SK-N-SH (cell line): ENCODE measurements around the gene MGAT4B.

Experiments
- CTCF ChIP-seq: fragments of 200-600 bp; sonication (generic); IDR thresholded peaks from 2 replicates; pipeline ENCODE4 v1.6.1; 2017; ENCODE audit warnings: antibody characterized with exemption, mild to moderate bottlenecking, moderate library complexity
- MAX ChIP-seq: IDR thresholded peaks from 2 replicates; pipeline ENCODE4 v1.4.0; 2012; ENCODE audit warnings: low read depth
- RCOR1 ChIP-seq: fragments of 150-350 bp; IDR thresholded peaks from 2 replicates; pipeline ENCODE4 v1.6.1; 2017; ENCODE audit warnings: antibody characterized with exemption, low read length
- TEAD4 ChIP-seq: IDR thresholded peaks from 2 replicates; pipeline ENCODE4 v1.4.0; 2012; ENCODE audit warnings: mild to moderate bottlenecking, borderline replicate concordance; ENCODE audit not compliant: insufficient read depth
- ZBTB33 ChIP-seq: IDR thresholded peaks from 2 replicates; pipeline ENCODE4 v1.4.0; 2012; ENCODE audit warnings: low read depth, borderline replicate concordance

- TF ChIP-seq CTCF (no peak), ZBTB33 (no peak), MAX (no peak; the same call in 1 of the 2 replicates), RCOR1 (no peak), TEAD4 (no peak)
These were observed 977 bp downstream of the MGAT4B start for GRCh38 chr5:179805529-179806249.
